Measurements from ENCODE around the gene PCSK2. TPM values are rescaled to one million over a fixed set of nuclear protein-coding genes. Genes with fewer than 3 reads are reported as not detected.

PCSK2 gene
- total RNA-seq, 1 experiment from 2014 or later: not detected

DNA sequence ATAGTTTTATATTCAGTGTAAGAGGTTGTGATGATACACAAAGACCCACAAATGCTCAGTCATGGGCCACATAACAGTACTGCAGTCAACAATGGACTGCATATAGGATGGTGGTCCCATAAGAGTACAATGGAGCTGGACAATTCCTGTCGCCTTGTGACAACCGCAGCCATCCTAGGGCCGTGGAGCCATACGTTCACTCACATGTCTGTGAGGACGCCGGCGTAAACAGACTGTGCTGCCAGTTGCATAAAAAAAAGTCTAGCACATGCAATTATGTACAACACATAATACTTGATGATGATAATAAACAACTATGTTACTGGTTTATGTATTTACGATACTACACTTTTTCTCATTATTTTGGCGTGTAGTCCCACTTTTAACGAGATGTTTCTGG lies 273.4 kb downstream of the PCSK2 start:
- H3K27me3 Mint-ChIP-seq (ENCODE audit: unreplicated experiment): no peaks in the 10 kb centered on the region
- DNase-seq: no peak
- CTCF ChIA-PET: no interaction called here
- no peaks in the 10 kb centered on the region for H3K36me3 Mint-ChIP-seq (ENCODE audit: insufficient read depth, unreplicated experiment)
- no TSS peak for BruUV-seq (replicated peaks)
- peaks cover 7% of the 10 kb centered on the region for H3K4me1 Mint-ChIP-seq (ENCODE audit: low read depth, unreplicated experiment)
- no peak overlapping the region for H3K4me3 Mint-ChIP-seq (ENCODE audit: low read depth, unreplicated experiment)
- intact Hi-C loops (cut with micrococcal nuclease; ENCODE audit: unreplicated experiment): loop anchor here (10.0 kb wide), 2 partner anchors 115 to 495 kb away; no protein-coding TSS in a partner anchor
- TF ChIP-seq, protein P1, sequence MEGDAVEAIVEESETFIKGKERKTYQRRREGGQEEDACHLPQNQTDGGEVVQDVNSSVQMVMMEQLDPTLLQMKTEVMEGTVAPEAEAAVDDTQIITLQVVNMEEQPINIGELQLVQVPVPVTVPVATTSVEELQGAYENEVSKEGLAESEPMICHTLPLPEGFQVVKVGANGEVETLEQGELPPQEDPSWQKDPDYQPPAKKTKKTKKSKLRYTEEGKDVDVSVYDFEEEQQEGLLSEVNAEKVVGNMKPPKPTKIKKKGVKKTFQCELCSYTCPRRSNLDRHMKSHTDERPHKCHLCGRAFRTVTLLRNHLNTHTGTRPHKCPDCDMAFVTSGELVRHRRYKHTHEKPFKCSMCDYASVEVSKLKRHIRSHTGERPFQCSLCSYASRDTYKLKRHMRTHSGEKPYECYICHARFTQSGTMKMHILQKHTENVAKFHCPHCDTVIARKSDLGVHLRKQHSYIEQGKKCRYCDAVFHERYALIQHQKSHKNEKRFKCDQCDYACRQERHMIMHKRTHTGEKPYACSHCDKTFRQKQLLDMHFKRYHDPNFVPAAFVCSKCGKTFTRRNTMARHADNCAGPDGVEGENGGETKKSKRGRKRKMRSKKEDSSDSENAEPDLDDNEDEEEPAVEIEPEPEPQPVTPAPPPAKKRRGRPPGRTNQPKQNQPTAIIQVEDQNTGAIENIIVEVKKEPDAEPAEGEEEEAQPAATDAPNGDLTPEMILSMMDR (IDR thresholded peaks at IDR 0.05; ENCODE audit: unreplicated experiment): no peak
- H3K9me3 Mint-ChIP-seq (ENCODE audit: low read depth, unreplicated experiment): no peaks in the 10 kb centered on the region
- no peak overlapping the region for H3K27ac Mint-ChIP-seq (ENCODE audit: unreplicated experiment)

DNA sequence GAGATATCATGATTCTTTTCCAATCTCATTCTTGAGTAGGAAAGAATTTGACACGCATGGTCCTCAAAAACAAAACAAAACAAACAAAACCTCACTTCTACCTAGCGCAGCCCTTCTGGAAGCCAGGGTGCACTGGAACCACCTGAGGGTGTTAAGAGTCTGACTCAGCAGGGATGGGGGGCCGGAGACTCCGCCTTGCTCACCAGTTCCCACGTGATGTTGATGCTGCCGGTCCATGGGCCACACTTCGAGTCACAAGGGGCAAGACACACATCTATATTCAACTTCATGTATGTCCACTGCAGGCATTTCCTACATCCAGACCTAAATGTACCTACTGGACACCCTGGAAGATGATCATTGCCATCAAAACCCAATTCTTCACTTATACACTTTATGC lies 274.0 kb downstream of the PCSK2 start:
- intact Hi-C loops (cut with micrococcal nuclease; ENCODE audit: unreplicated experiment): loop anchor here (10.0 kb wide), 2 partner anchors 114 to 494 kb away; no protein-coding TSS in a partner anchor
- H3K4me1 Mint-ChIP-seq (ENCODE audit: low read depth, unreplicated experiment): peaks cover 7% of the 10 kb centered on the region
- BruUV-seq (replicated peaks): no TSS peak
- no peak overlapping the region for H3K4me3 Mint-ChIP-seq (ENCODE audit: low read depth, unreplicated experiment)
- CTCF ChIA-PET: no interaction called here
- no peak for DNase-seq
- TF ChIP-seq, protein P1 (IDR thresholded peaks at IDR 0.05; ENCODE audit: unreplicated experiment): no peak
- H3K27me3 Mint-ChIP-seq (ENCODE audit: unreplicated experiment): no peaks in the 10 kb centered on the region
- H3K27ac Mint-ChIP-seq (ENCODE audit: unreplicated experiment): no peak overlapping the region
- H3K9me3 Mint-ChIP-seq (ENCODE audit: low read depth, unreplicated experiment): no peaks in the 10 kb centered on the region
- H3K36me3 Mint-ChIP-seq (ENCODE audit: insufficient read depth, unreplicated experiment): no peaks in the 10 kb centered on the region

DNA sequence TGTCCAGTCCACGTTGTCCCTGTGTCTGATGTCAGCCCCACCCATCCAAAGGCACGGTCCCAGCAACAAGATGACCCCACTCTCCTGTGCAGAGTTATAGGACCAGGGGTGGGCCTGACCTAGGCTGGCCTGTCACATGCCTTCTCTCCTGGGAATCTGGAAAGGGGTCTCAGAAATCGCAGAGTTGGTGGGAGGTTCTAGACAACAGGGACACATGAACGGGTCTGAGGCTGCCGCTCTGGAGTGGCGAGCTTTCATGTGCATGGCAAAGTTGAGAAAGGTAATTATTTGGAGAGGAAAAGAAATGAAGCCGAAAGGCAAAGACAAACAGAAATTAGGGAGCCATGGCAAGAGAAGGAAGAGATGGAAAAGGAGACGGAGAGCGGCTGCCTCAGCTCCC lies 274.9 kb downstream of the PCSK2 start:
- Mint-ChIP-seq H3K4me1 (ENCODE audit: low read depth, unreplicated experiment) (peaks cover 7% of the 10 kb centered on the region), H3K36me3 (ENCODE audit: insufficient read depth, unreplicated experiment) (no peaks in the 10 kb centered on the region), H3K4me3 (ENCODE audit: low read depth, unreplicated experiment) (no peak overlapping the region), H3K9me3 (ENCODE audit: low read depth, unreplicated experiment) (no peaks in the 10 kb centered on the region), H3K27ac (ENCODE audit: unreplicated experiment) (no peak overlapping the region), H3K27me3 (ENCODE audit: unreplicated experiment) (no peaks in the 10 kb centered on the region)
- intact Hi-C loops (cut with micrococcal nuclease; ENCODE audit: unreplicated experiment): loop anchor here (10.0 kb wide), 2 partner anchors 113 to 493 kb away; no protein-coding TSS in a partner anchor
- TF ChIP-seq, protein P1 (IDR thresholded peaks at IDR 0.05; ENCODE audit: unreplicated experiment): no peak
- BruUV-seq (replicated peaks): no TSS peak
- no peak for DNase-seq
- CTCF ChIA-PET: no interaction called here

DNA sequence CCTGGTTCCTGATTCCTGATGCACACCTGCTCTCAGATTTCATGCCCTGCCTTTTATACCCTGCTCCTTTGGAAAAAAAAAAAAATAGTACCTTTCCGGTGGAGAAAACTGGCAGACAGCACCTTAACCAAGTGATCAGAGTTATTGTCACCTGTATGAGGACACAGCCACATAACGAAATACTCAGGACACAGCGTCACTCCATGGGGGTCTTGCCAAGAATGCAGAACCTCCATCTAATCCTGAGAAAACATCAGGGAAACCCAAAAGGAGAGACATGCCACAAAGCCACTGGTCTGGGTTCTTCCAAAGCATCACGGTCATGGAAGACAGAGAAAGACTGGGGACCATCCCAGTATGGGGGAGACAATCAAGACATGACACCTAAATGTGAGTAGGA lies 275.3 kb downstream of the PCSK2 start:
- no peaks in the 10 kb centered on the region for H3K9me3 Mint-ChIP-seq (ENCODE audit: low read depth, unreplicated experiment)
- no peaks in the 10 kb centered on the region for H3K27me3 Mint-ChIP-seq (ENCODE audit: unreplicated experiment)
- no peak overlapping the region for H3K27ac Mint-ChIP-seq (ENCODE audit: unreplicated experiment)
- no peak overlapping the region for H3K4me3 Mint-ChIP-seq (ENCODE audit: low read depth, unreplicated experiment)
- TF ChIP-seq, protein P1 (IDR thresholded peaks at IDR 0.05; ENCODE audit: unreplicated experiment): no peak
- DNase-seq: no peak
- H3K4me1 Mint-ChIP-seq (ENCODE audit: low read depth, unreplicated experiment): peaks cover 7% of the 10 kb centered on the region
- CTCF ChIA-PET: no interaction called here
- no peaks in the 10 kb centered on the region for H3K36me3 Mint-ChIP-seq (ENCODE audit: insufficient read depth, unreplicated experiment)
- intact Hi-C loops (cut with micrococcal nuclease; ENCODE audit: unreplicated experiment): loop anchor here (10.0 kb wide), 2 partner anchors 113 to 493 kb away; no protein-coding TSS in a partner anchor
- no TSS peak for BruUV-seq (replicated peaks)
